ENCODE results near the gene KCTD20.

Gene KCTD20

DNA sequence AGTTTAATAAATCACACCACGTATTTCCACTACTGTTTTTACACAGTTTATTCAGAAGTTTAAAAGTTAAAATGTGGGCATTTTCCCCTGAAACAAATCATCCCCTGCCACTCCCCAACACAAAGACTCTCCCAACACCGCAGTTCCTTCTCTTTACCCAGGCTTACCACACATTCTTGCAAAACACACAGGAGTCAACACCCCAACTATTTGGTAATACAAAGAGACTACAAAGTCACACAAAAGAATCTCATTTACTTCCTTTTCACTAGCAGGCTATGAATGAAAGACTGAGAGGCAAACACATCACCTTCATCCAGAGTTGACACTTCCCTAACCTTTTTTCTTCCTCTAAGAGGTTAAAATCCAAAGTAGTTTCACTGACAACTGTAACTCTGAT is 51.1 kb downstream of the KCTD20 start:
- no peak for DNase-seq (ENCODE audit: low read depth in 2 of 2)

DNA sequence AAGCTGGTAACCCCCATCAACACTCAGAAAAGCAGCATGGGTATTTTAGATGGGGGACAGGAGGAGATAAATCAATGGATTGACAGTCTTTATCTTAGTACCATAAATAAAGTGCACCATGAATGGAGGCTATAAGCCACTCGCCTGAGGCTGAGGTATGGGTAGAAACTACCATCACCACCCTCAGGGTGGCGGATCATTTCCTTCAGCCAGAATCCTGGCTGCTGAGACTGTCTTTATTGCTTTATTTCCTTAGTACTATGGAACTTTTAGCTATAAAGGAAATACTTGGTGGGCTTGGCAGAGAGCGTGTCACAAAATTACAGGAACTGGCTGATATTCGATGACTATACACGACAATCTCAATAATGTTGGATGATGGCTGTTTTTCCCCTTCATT is 52.3 kb downstream of the KCTD20 start:
- DNase-seq (ENCODE audit: low read depth in 2 of 2), result no peak

DNA sequence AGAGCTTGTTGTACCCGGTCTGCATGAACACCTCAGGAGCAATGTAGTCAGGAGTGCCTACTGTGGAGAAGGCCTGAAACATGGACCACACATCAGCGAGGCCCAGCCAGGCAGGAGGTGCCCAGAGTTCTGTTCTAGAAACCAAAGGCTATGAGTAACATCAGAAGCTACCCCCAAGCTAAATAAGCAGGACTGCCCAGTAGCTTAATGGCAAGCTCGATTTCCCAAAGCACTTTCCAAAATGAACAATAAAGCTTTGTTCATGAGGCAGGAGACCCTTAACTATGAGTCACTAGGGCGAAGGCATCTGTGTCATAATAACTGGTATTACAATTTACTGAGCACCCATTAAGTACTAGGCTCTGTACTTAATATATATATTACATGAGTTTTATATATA is 57.1 kb downstream of the KCTD20 start:
- no peak for DNase-seq (ENCODE audit: low read depth in 2 of 2)

DNA sequence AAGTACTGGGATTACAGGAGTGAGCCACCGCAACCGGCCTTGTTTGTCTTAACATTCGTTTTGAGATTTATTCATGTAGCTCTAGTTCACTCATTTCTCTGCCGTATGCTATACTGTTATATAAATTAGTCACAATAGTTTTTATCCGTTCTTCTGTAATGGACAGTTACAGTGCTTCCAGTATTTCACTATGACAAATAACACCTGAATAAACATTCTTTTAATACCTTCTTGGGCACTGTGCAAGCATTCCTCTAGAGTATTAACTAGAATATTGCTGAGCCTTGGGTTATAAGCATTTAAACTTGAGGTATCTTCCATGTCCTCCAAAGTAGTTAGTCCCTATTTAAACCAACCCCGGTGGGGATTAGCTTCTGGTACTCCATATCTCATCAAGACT is 58.9 kb downstream of the KCTD20 start:
- DNase-seq (ENCODE audit: low read depth in 2 of 2), result no peak

DNA sequence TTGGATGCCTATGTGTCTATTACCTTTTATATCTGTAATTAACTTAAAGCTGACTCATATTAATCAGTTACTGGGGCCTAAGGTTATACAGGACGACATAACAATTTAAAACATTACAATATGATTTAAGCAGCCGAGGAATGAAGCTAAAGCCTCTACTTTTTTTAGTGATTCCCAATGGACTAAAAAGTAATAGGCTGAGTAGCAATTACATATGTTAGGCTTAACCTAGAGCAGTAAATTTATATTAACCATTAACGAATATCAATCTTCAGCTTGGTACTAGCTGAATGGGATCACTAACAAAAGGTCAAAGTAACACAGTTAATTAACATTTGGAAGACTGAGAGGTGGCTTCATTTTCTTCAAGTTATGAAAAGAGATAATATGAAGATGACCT is 61.4 kb downstream of the KCTD20 start:
- DNase-seq (ENCODE audit: low read depth in 2 of 2), result no peak

GRCh38 chr6:36504982-36505381 is 62.2 kb downstream of the KCTD20 start:
- DNase-seq (ENCODE audit: low read depth in 2 of 2), result no peak

DNA sequence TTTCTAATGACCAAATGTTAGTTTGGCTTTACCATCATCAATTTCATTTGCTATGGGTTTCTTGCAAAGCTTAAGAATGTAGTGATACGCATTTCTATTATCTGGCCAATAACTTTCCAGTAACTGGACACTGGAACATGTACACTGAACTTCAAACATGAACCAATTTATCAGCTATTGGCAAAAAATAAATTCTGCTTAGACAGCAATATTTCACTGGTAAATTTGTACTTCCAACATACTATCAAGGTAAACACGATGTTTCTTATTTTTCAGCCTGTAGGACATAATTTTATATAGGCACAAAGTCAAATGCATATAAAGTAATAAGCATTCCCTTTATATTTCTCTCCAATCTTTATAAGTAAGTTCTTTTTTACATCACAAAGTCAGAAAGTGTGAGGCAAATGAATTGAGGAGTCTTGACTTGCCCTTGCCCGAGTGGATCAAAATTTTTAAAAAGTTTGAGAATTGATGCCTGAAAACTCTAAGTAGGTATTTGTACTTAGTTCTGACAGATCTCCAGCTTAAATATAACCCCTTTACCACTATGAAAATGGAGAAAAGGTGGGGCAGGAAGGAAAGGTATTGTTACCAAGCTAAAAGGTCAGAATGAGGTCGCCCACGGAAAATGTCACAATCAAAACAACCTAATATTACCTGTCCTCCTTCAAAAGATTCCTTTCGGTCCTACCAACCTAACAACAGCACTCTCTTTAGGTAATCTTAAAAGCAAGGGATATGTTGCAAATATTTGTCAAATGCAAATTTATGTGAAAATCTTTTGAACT is 63.1 kb downstream of the KCTD20 start:
- DNase-seq (ENCODE audit: low read depth in 2 of 2), result no peak

- no peak for DNase-seq (ENCODE audit: low read depth in 2 of 2)
Observed at GRCh38 chr6:36506611-36507010, 63.8 kb downstream of the KCTD20 start.

- no peak for DNase-seq (ENCODE audit: low read depth in 2 of 2)
Observed at GRCh38 chr6:36508532-36508931, 65.7 kb downstream of the KCTD20 start.

DNA sequence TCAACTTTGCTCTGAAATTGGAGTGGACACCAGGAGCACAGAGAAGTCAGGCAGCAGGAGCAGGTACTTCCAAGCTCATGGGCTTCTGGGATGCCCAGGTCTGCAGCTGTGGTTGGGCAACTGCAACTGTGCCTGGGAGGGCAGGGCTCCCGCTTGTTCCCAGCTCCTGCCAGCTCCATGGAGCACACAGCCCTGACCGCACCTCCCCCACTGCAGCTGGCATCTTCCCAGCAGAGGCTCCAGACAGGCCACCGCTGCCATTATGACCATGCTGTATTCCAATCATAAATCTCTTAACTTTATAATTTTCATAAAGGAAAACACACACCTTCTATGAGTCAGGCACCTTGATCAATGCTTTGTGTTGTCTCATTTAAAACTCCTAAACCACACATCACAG is 67.6 kb downstream of the KCTD20 start:
- no peak for DNase-seq (ENCODE audit: low read depth in 2 of 2)

DNA sequence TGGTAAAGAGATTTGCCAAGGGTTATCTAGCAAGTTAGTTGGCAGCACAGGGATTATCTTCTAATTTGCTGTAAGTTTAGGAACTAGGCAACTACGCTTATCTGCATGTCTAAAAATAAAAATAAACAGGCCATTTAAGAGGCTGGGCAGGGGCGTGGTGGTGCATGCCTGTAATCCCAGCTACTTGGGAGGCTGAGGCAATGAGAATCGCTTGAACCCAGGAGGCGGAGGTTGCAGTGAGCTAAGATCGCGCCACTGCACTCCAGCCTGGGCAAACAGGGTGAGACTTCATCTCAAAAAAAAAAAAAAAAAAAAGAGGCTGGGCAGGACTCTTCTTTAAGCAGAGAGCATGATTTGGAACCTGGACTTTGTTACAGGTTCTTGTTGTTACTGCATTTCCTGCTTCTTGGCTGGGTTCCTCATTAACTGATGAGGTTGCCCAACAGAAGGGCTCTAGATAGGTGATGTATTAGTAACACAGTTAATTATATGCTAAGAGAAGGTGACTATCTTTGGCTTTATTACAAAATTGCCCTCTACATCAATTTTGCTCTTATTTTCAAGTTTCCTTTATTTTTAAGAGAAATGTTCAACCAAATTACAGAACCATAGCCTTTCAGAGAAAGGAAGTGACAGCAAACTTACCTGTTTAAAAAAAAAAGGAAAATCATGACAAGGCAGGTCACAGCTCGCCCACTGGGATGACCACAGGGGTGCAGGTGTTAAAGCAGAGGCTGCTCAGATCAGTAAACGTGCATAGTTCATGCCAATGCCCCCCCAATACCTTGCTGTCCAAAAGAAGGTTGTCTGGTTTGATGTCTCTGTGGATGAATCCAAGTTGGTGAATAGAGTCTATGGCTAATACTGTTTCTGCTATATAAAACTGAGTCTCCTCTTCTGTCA is 72.0 kb downstream of the KCTD20 start:
- DNase-seq (ENCODE audit: low read depth in 2 of 2), result no peak

GRCh38 chr6:36515844-36516243 is 73.0 kb downstream of the KCTD20 start:
- DNase-seq (ENCODE audit: low read depth in 2 of 2), result no peak

DNA sequence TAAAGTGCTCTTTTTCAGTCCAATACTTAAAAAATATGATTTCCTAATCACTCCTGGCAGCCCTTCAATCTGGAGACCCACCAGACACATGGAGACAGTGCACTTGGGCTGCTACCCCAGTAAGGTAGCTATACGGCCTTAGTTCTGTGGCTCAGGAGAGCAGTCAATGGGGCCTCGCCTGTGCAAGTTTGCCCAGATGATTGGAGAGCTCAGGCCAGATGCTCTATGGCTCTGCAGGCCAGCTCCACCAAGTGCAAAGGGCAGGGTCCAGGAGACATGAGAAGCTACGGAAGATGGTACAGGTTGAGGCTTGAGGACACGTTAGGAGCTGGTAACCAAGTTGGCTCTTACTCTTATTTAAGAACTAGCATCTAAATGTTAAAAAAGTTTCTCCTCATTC is 73.8 kb downstream of the KCTD20 start:
- no peak for DNase-seq (ENCODE audit: low read depth in 2 of 2)

GRCh38 chr6:36516988-36517387 is 74.2 kb downstream of the KCTD20 start:
- DNase-seq (ENCODE audit: low read depth in 2 of 2), result no peak

DNA sequence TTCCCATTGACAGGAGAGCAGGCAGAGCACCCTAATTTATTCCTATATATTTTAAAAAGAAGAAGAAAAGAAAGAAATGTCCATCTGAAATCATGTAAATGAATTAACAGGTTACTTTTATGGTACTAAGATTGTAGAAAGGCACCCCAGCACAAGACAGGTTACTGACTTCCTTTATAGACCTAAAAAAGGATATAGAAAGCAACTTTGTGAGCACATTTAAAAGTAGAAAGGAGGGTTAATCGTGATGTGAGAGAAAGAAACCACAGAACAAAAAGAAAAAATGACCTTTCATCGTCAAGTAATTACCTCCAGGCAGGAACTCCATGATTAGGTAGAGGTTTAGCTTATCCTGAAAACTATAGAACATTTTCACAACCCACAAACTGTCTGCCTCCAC is 74.6 kb downstream of the KCTD20 start:
- no peak for DNase-seq (ENCODE audit: low read depth in 2 of 2)

DNA sequence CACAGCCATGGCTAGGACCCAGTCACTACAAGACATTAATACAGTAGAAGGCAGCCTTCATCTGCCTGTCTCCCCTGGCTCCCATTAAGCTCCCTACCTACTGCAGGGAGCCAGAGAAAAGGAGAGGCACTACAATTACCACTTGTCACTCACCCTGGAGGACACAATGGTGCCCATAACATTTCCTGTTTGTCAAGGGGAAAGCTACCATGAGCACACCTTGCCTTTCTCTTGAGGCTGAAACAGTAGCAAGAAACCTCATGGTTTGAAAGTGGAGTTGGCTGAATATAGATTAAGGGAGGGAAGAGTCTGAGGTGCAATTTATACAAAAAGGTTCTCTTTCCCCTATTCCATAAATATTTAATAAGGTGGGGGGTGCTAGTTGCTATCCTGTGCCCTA is 76.6 kb downstream of the KCTD20 start:
- DNase-seq (ENCODE audit: low read depth in 2 of 2), result no peak

DNA sequence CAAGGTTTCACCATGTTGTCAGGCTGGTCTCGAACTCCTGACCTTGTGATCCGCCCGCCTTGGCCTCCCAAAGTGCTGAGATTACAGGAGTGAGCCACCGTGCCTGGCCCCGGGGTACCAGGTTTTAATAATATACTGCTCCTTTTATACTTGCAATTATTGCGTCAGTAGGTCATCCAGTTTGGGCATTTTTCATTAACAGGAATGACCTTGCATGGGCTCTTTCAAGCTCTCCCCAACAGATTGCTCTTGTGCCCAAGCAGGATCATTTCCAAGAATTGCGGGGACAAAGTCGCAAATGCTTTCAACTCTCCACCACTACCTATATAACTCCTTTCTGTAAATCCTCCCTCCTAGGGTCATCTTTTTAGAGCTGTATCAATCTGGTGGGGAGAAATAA is 80.7 kb downstream of the KCTD20 start:
- no peak for DNase-seq (ENCODE audit: low read depth in 2 of 2)

DNA sequence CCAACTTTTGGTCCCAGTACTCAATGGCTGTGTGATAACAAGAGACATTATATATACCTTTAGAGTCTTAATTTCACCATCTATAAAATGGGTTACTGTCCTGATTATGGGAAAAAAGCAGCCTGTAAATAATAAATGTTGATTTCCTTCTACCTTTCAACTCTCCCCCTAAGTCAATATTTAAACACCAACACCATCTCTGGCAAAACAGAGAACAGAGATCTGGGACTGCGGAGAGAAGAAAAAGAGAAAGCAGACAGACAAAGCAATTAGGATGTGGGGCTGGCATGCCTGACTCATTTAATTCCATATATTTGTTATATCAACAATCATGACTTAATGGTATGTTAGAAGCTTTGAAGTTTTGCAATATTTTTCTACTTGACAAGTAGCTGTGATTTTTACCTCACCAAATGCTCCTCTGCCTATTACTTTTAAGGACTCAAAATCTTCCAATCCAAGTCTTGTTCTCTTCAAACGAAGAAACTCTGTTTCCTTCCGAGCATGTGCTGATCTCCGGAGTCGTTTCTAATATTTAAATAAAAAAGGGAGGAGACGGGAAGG is 81.2 kb downstream of the KCTD20 start:
- no peak for DNase-seq (ENCODE audit: low read depth in 2 of 2)

DNA sequence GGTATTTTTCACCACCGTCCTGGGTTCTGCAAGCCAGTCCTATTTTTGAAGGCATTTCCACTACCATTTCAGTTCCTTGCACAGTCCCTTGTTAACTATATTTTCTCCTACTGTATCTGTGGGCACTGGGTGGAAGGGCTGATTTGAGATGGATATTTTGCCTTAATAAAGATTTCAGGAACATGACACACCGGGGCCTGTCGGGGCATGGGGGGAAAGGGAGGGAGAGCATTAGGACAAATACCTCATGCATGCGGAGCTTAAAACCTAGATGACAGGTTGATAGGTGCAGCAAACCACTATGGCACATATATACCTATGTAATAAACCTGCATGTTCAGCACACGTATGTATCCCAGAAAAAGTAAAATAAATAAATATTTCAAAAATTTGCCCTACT is 82.1 kb downstream of the KCTD20 start:
- DNase-seq (ENCODE audit: low read depth in 2 of 2), result no peak

- DNase-seq (ENCODE audit: low read depth in 2 of 2), result no peak
Observed at GRCh38 chr6:36525346-36525745, 82.5 kb downstream of the KCTD20 start.

DNA sequence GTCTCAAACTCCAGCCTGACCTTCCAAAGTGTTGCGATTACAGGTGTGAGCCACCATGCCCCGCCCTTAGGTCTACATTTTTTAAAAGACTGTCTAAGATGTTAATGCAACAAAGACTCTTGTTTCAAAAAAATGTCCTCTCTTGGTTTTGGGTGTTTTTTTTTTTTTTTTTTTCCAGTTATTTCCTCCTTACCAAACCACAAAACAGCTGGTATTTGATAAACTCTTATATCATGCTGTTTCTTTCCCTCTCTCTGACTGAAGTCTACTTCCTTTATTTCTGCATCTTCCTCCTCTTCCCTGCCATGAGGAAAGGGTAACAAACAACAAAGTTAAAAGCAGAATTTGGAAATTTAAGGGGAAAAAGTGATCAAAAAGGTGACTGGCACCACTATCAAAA is 83.3 kb downstream of the KCTD20 start:
- no peak for DNase-seq (ENCODE audit: low read depth in 2 of 2)

DNA sequence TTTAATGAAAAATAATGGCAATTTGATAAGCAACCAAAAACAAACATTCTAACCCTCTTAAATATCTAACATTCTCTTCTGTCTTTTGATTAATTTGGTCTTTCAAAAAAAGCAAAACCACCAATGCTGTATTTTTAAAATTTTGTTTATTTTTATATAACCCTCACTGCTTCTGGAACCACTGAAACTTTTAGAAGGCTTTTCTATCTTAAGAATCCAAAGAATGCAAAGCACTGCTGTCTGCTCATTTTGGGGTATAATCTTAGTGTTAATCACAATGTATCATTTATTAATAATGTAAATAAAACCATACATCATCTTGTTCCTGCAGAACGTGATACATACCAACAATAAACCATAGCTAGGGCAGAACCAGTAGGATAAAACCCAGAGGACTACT is 90.5 kb downstream of the KCTD20 start:
- DNase-seq (ENCODE audit: low read depth in 2 of 2), result no peak

Measured in stimulated activated CD8-positive, alpha-beta memory T cell treated with anti-CD3 and anti-CD28 coated beads, Interleukin-2, amount 100 ng/mL, for 48 hours (primary cell).